ENCODE measurements around the gene CRTAC1. TPM values are rescaled to one million over a fixed set of nuclear protein-coding genes. Genes with fewer than 3 reads are reported as not detected.

Gene CRTAC1
- total RNA-seq, 1 donor from 2014 or later, result 0.66 TPM

- Histone ChIP-seq H3K36me3 (ENCODE audit: insufficient read depth, low read length) (no peaks in the 10 kb centered on the region), H3K27ac (ENCODE audit: low read depth, low read length) (no peak overlapping the region), H2AFZ (ENCODE audit: low read depth, low read length) (no peak overlapping the region), H3K9ac (ENCODE audit: low read length) (no peak overlapping the region), H3K4me3 (ENCODE audit: insufficient read depth, low read depth, low read length) (no peak overlapping the region), H3K4me1 (ENCODE audit: insufficient read depth, low read length) (no peaks in the 10 kb centered on the region), H3K9me3 (ENCODE audit: insufficient read depth, low read depth, low read length) (no peaks in the 10 kb centered on the region), H3K79me2 (ENCODE audit: insufficient read depth, low read length) (no peaks in the 10 kb centered on the region), H4K20me1 (ENCODE audit: insufficient read depth, low read length) (no peaks in the 10 kb centered on the region), H3K27me3 (ENCODE audit: insufficient read depth, low read length) (peaks cover 34% of the 10 kb centered on the region), H3K4me2 (ENCODE audit: low read length) (no peak overlapping the region)
- no peaks in the 10 kb centered on the region for H3K36me3 Mint-ChIP-seq (ENCODE audit: low read depth, unreplicated experiment)
- DNase-seq (ENCODE audit: low read depth), result no peak
- no peak for FAIRE-seq
- no peak for TF ChIP-seq CTCF (IDR thresholded peaks at IDR 0.05; ENCODE audit: insufficient read depth, low read depth, low read length)
- no peak for TF ChIP-seq EZH2 (IDR thresholded peaks at IDR 0.05; ENCODE audit: insufficient read depth, low read length)
- H3K4me1 Mint-ChIP-seq (ENCODE audit: low read depth, unreplicated experiment), result peaks cover 2% of the 10 kb centered on the region
- peaks cover 77% of the 10 kb centered on the region for H3K27me3 Mint-ChIP-seq (ENCODE audit: low read depth, unreplicated experiment)
- H3K27ac Mint-ChIP-seq (ENCODE audit: unreplicated experiment), result no peak overlapping the region
- no peak overlapping the region for H3K4me3 Mint-ChIP-seq (ENCODE audit: unreplicated experiment)
- H3K9me3 Mint-ChIP-seq (ENCODE audit: unreplicated experiment), result peaks cover 3% of the 10 kb centered on the region
Observed at GRCh38 chr10:97915346-97916131, 114.9 kb downstream of the CRTAC1 start.

GRCh38 chr10:97914837-97915211 lies 115.6 kb downstream of the CRTAC1 start:
- no peak overlapping the region for H3K4me2 ChIP-seq (ENCODE audit: low read length)
- H3K27me3 Mint-ChIP-seq (ENCODE audit: low read depth, unreplicated experiment), result peaks cover 74% of the 10 kb centered on the region

More at GRCh38 chr10:97914837-97915211, 115.6 kb downstream of the CRTAC1 start:
- Histone ChIP-seq H4K20me1 (ENCODE audit: insufficient read depth, low read length) (no peaks in the 10 kb centered on the region), H3K9me3 (ENCODE audit: insufficient read depth, low read depth, low read length) (no peaks in the 10 kb centered on the region), H3K4me1 (ENCODE audit: insufficient read depth, low read length) (no peaks in the 10 kb centered on the region), H3K9ac (ENCODE audit: low read length) (no peak overlapping the region), H3K4me3 (ENCODE audit: insufficient read depth, low read depth, low read length) (no peak overlapping the region), H3K36me3 (ENCODE audit: insufficient read depth, low read length) (no peaks in the 10 kb centered on the region), H3K27ac (ENCODE audit: low read depth, low read length) (no peak overlapping the region), H2AFZ (ENCODE audit: low read depth, low read length) (no peak overlapping the region), H3K27me3 (ENCODE audit: insufficient read depth, low read length) (peaks cover 34% of the 10 kb centered on the region), H3K79me2 (ENCODE audit: insufficient read depth, low read length) (no peaks in the 10 kb centered on the region)
- Mint-ChIP-seq H3K27ac (ENCODE audit: unreplicated experiment) (no peak overlapping the region), H3K4me1 (ENCODE audit: low read depth, unreplicated experiment) (peaks cover 2% of the 10 kb centered on the region), H3K4me3 (ENCODE audit: unreplicated experiment) (no peak overlapping the region), H3K9me3 (ENCODE audit: unreplicated experiment) (peaks cover 3% of the 10 kb centered on the region), H3K36me3 (ENCODE audit: low read depth, unreplicated experiment) (no peaks in the 10 kb centered on the region)
- TF ChIP-seq CTCF (IDR thresholded peaks at IDR 0.05; ENCODE audit: insufficient read depth, low read depth, low read length) (peak; percentile 61), EZH2 (IDR thresholded peaks at IDR 0.05; ENCODE audit: insufficient read depth, low read length) (no peak)
- peak; percentile 12 for DNase-seq (ENCODE audit: low read depth)
- FAIRE-seq, result no peak

Measured in astrocyte (in vitro differentiated cells and primary cell).